RCC 7860 (cell line): Measurements from ENCODE around the gene PPP1R9B.

Source experiments
- DNase-seq: peaks from one replicate; pipeline ENCODE4 v3.0.0-alpha.2; 2015; ENCODE audit warnings: low spot score
- FAIRE-seq: peaks from 2 replicates; lab custom pipeline; 2012; peaks lifted over from hg19 to GRCh38; lab: Jason Lieb, UNC

The PPP1R9B gene

GRCh38 chr17:50161911-50162288 is 11.4 kb upstream of the PPP1R9B start:
- no peak for FAIRE-seq
- no peak for DNase-seq

DNA sequence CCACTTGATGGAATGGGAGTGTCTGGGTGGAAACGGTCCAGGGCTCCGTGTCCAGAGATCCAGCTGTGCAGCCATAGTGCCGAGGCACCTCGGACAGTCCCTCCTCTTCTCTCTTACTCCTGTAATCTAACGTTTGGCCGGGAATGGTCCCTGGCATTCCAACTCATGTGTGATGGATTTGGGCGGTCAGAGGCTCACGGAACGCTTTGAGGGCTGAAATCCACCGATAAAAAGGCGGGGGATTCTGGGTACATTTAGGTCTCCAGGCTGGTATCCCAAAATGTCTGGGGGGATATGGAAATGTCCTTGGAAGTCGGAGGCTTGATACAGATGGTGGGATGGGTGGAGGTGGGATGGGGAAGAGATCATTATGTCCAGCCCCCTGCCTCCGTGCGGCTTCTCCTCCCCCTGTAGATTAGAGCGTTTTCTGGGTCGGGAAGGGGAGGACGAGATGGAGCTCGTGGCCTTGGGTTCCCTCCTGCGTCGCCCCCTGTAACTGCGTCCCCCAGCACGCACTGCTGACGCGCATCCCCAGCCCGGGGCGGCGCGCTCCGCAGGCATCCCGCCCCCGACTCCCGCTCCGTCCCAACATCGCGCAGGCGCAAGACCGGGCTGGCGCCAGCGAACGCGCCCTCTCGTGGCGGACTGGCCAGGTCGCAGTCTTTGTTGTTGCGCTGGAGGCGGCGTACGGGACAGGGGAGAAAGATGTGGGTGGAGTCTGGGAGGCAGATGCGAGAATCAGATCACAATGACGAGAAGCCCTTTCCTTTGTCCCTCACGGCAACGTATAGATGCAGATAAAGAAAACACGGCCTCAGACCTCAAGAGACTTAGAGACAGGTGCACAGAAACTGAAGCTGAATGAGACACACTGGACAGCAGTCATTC is 10.8 kb upstream of the PPP1R9B start:
- FAIRE-seq (no peak), DNase-seq (peak; percentile 73)

- FAIRE-seq (no peak), DNase-seq (no peak)
These were observed 7.4 kb upstream of the PPP1R9B start for GRCh38 chr17:50157891-50158290.

DNA sequence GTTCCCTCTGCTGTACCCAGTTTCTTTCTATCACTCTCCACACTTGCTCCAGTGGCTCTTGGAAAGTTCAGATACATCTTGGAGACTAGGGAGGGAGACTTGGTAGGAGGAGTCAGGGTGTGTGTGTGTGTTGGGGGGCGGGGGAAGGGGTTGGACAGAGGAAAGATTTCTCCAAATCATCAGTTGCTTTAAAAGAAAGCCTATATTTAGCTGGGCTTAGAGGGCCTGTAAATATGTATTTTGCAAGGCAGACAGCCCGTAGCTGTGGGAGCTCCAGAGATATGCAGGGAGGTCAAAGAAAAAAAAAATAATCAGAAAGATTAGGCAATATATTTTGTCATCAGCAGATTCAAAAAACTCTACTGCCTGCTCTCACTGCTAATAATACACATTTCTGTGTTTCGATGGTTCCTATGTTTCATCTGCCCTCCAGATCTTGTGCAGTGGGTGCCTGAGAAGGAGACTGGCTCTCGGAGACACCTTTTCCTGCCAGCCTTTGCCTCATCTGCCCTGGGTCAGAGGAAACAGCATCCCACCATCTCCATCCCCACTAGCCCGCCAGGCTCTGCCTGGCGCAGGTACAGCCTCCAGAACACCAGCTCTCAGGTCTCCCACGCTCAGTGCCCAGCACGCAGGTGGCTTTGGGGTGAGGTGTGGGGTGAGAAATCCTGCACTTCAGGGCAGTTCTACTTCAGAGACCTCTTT is 4.8 kb upstream of the PPP1R9B start:
- no peak for FAIRE-seq

DNA sequence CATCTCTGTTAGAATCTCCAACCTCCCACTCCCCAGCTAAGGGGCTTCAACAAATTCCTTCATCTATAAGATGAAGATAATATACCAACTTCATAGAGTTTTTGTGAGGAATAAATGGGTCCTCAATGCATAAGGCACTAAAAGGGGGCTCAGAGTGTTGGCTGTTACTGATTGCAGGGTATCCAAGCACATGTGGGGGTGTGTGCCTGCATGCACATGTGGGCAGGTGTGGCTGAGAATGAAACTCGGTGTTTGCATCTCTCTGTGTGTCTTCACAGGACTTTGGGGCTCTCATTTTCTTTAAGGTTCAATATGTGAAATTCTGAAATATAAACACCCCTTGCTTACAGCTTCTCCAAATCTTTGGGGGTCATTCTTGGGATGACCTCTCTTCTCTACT is 4.1 kb upstream of the PPP1R9B start:
- no peak for FAIRE-seq

More for the DNA sequence above, 4.8 kb upstream of the PPP1R9B start:
- no peak for DNase-seq

GRCh38 chr17:50153650-50154575 is 3.4 kb upstream of the PPP1R9B start:
- DNase-seq: no peak
- FAIRE-seq: no peak

More for the DNA sequence above, 4.1 kb upstream of the PPP1R9B start:
- no peak for DNase-seq

GRCh38 chr17:50152736-50153135 is 2.3 kb upstream of the PPP1R9B start:
- no peak for FAIRE-seq
- DNase-seq: no peak

DNA sequence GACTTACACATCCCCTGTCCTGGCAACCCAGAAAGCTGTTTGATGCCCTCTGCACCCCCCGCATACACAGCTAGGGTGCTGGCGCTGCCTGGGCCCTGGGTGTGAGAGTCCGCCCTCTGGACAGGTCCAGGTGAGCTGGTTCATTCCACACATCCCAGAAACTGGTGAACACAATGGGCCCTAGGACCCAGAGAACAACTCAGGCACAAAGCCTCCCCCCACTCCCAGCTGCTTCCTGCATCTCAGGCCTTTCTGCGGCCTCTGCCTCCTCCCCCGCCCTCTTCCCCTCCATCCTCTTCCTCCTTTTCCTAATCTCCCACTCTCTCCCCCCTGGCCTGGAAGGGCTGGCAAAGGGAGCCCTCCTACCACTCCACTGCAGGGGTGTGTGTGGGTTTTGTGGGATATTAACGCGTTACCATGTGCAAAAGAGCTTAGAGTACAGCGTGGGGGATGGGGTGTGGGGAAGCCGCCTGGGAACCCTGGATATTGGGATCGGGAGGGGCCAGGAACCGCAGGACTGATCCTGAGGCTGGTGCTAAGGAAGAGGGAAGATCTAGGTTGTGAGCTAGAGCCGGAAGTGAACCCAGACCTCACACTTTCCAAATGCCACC is 1.6 kb upstream of the PPP1R9B start:
- DNase-seq (peak; percentile 83), FAIRE-seq (no peak)

DNA sequence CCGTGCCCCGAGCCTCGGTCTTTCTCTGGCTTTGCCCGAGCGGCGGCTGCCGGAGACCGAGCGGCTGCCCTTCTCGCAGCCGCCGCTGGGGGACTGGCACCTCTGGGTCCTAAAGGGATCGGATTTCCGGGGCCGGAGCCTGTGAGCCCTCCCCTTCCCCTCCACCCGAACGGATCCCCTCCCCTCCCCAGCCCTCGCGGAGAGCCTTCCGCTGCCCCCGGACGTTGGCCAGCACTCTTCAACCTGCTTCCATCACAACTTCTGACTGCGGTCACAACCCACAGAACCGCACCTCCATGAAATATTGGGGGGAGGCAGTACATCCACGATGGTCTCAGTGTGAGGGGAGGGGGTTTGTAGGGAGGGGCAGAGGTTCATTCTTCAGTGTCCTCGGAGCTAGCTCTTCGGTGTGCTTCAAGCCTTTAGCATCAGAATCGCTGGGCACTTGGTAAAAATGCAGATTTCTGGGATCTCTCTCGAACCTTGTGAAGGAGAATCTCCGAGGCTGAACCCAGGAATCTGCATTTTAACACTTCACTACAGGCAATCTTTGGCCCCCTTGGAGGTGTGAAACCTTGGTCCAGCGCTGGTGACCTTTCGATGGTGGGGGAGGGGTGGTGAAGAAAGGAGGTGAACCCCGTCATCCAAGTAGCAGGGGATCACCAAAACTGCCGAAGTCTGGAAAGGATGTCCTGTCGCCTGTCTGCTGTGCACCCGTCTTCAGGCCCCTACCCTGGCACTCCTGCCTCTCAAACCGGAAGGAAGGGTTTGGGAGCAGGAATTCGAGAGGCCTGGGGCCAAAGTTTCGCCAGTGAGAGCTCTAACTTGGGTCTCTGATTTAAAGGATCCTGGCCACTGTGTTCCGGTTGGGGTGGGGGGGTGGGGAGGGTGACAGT is 812 bp upstream of the PPP1R9B start:
- FAIRE-seq: no peak

DNA sequence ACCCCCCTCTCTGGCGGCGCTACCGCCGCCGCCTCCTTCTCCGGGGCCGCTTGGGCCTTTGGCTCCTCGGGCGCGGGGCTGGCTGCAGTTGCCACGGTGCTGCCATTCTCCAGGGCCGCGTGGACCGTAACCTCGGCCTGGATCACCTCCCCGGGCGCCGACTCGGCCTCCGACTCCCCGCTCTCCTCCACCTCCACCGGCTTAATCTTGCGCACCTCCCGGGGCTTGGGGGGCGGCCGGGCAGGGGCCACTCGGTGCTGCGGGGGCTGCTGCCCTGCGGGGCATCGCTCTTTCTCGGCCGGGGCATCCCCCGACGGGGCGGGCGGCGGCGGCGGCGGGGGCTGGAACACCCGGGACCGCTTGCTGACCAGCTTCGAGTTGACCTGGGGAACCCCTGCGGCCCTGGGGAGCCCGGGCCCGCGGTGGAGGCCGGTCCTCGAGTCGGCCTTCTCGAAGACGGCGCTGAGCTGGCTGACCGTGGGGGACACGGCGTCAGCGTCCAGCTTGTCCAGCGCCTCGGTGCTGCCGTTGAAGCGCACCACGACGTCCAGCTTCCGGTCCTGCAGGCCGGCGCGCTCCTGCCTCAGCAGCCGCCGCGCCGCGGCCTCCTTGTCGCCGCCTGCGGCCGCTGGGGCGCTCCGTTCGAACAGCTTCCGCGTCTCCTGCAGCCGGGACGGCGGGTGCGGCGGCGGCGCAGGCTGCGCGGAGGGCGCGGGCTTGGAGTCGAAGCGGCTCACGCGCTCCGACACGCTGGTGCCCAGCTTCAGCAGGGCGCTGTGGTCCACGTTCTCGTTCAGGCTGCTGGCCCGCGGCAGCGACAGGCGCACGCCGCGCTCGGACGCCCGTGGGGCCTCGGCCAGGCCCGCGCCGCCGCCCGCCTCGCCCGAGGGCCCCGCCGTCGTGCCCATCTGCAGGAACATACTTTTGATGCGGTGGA is 792 bp downstream of the PPP1R9B start:
- FAIRE-seq: no peak
- DNase-seq: peak; percentile 43

More for the DNA sequence above, 812 bp upstream of the PPP1R9B start:
- DNase-seq: peak; percentile 82

DNA sequence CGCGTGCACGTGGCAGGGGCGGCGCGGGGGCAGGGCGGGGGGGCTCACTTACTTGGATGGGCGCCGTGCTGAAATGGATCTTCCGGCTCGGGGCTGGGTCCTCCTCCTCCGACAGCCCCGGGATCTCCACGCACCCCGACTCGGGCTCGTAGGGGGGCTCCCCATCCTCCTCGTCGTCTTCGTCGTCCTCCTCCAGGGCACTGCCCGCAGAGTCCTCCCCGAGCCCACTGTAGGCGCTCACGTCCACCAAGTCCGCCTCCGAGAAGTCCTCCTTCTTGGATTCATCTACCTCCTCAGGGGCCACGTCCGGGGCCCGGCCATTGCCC is 1.4 kb downstream of the PPP1R9B start:
- DNase-seq: no peak
- FAIRE-seq: no peak

DNA sequence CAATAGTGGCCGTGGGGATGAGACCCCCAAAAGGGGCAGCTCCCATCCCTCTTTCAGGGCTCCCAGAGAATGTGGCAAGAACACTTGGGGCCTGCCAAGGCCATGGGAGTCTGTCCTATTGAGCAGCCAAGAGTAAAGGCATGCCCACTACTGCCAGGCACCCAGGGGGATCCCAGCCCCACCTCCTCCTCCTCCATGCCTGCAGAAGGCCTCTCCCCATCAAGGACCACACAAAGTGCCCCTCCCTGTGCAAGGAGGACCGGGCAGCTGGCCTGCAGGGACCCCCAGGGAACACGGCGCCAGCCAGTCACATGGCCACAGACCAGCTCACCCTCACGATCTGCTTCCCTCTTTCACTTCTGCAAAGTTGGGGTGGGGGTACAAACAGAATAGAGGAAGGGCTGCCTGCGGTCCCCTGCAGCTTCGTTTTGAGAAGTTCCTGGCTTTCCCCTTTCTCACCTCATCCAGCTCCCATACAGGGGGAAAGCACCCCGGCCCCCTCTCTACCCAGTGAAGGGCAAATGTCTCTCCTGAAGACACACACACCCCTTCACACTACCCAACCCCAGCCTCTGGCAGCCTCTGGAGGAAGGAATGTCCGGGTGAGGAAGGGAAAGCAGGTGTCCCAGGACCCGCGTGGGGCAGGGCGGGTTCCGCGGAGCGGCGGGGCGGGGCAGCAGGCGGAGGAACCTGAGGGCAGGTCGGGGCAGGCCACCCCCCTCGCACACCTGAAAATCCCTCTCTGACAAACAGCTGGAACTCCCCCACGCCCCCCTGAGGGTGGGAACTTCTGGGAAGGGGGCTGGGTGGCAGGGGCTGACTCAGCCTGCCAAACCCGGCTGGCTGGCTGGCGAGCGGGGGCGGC is 2.0 kb downstream of the PPP1R9B start:
- DNase-seq (peak; percentile 9), FAIRE-seq (no peak)

DNA sequence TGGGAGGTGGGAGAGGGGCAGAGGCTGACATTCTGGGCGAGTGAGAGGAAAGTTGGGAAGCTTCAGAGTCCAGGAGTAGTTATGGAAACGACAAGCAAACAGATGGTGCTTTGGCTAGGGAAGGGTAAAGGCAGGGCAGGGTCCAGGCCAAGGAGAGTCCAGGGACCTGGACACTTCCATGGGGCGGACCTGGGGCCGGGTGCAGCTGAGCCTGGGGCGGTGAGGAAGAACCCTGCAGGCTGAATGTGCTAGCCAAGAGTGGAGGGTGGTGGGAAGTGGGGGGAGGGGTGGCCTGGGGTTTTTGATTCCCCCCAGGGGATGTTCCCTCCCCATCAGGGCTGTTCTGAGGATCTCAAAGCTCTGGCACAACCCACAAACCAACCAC is 2.6 kb downstream of the PPP1R9B start:
- FAIRE-seq (no peak), DNase-seq (no peak)

GRCh38 chr17:50146927-50147665 is 3.4 kb downstream of the PPP1R9B start:
- FAIRE-seq (no peak), DNase-seq (no peak)

- FAIRE-seq (no peak), DNase-seq (no peak)
These were observed 4.1 kb downstream of the PPP1R9B start for GRCh38 chr17:50146230-50146926.

GRCh38 chr17:50145532-50146229 is 4.8 kb downstream of the PPP1R9B start:
- no peak for FAIRE-seq

More at GRCh38 chr17:50145532-50146229, 4.8 kb downstream of the PPP1R9B start:
- DNase-seq: no peak
